NCI-H2196 (cell line): Measurements from ENCODE around the gene FBXL4.

ENCODE experiments used
- DNase-seq: peaks from one replicate; lab custom pipeline; 2025; ENCODE audit not compliant: unreplicated experiment; lab: John Stamatoyannopoulos, UW

The FBXL4 gene

DNA sequence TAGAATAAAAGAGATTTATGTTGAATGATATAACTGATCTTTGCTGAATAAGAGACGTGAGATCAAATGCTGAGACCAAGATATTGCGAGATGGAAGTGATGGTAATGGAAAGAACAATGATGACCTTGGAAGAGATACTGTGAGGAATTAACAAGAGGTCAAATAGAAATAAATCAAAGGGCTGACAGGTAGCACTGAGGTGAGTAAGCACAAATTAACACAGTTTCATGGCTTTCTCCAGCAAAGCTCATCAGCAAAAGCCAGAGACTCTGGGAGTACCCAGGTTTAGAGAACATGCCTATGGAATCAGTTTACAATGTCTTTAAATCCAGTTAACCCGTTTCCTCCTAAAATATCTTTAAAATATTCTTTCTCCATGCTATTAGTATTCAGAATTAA, 60.1 kb downstream of the FBXL4 start:
- no peak for DNase-seq

DNA sequence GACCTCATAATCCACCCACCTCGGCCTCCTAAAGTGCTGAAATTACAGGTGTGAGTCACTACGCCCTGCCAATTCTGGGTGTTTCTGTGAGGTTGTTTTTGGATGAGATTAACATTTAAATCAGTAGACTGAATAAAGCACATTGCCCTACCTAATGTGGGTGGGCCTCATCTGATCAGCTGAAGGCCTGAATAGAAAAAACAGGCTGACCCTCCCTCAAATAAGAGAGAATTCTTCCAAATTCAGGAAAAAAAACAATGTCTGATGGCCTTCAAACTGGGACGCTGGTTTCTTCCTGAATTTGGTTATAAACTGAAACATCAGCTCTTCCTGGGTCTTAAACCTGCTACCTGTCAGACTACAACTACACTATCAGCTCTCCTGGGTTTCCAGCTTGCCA, 62.4 kb downstream of the FBXL4 start:
- DNase-seq = no peak

- DNase-seq = no peak
Observed at GRCh38 chr6:98880486-98880885, 67.3 kb downstream of the FBXL4 start.

- DNase-seq = no peak
Observed at GRCh38 chr6:98877250-98877649, 70.5 kb downstream of the FBXL4 start.

DNA sequence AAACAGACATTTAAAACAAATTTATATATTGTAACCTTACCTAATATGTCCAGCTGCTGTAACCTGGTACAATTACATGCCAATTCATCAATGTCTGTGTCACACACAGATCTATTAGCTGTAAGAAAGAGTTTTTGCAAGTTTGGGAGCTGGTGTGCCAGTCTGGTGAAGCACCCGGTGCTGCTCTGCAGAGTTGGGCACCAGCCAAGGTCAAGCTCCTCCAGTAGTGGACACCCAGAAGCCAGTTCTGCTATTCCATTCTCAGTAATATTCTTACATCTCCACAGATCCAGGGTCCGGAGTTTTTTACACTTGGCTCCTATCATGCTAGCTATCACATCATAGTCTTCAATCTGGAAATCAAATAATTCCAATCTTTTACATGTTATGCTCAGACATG, 72.4 kb downstream of the FBXL4 start:
- DNase-seq = no peak

- DNase-seq = no peak
Observed at GRCh38 chr6:98871821-98872220, 75.9 kb downstream of the FBXL4 start.

DNA sequence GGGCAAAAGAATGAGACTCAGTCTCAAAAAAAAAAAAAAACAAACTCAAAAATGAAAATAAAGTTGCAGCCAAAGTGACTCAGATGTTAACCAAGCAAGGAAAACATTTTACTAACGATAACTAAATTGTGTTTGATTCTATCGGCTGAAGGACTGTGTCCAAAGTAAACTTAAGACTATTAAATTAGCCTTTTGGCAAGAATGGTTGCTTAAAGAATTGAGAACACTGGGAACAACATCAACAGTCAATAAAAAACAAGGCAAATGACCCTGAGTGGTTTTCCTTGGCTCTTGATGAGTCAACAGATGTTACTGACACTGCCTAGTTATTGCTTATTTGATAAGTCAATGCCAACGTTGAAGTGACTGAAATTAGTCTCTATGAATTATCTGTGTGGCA, 76.7 kb downstream of the FBXL4 start:
- no peak for DNase-seq

DNA sequence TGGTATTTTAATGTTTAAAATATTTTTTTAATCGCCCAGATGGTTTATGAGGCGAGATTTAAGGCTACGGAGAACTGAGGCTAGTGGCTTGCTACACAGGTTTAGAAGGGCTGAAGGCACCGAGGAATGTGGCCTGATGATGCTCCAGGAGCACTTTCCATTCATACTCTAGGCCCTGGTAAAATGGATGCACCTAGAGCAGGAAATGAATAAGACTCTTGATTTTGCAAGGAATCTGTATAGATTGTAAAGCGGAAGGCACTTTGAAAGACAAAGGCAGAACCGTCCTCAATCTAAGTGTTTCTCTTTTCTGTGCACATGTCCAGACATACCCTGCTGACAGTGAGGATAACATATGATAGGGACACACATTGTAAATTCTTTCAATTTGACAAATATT, 83.2 kb downstream of the FBXL4 start:
- no peak for DNase-seq

GRCh38 chr6:98848539-98849242, 99.1 kb downstream of the FBXL4 start:
- DNase-seq = no peak

DNA sequence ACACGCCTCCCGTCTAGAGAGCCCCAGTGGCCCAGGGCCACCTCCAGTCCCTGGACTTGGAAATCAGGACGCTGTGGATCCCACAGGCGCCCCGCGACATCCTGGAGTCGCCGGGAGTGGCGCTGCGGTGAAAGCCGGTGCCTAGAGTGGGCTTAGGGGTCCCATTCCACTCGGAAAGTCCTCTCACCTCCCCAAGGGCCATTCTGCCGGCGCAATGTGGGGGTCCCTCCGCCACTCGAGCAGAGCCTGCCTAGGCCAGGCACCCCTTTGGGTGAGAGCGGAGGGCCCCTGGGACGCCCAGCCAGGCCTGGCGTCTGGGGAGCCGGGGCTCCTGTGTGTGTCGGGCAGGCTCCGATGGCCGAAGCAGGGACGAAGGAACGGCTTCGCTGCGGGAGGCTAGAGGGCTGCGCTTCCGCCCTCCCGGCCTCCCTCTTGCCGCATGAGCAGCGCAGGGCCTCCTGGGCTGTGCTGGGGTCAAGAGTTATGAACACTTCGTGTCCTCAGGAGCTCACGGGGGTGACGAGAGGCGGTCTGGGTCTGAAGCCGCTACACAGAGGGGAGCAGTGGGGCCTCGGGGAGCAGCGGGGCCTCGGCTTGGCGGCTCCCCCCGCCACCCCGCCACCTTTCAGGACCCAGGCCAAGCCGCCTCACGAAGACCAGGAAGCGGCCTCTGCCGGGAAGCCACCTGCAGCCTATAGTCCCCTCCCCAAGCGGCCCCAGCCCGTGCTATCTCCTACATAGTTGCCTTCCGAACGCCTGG, 99.8 kb downstream of the FBXL4 start:
- DNase-seq = no peak

GRCh38 chr6:98847416-98847778, 100.3 kb downstream of the FBXL4 start:
- no peak for DNase-seq

DNA sequence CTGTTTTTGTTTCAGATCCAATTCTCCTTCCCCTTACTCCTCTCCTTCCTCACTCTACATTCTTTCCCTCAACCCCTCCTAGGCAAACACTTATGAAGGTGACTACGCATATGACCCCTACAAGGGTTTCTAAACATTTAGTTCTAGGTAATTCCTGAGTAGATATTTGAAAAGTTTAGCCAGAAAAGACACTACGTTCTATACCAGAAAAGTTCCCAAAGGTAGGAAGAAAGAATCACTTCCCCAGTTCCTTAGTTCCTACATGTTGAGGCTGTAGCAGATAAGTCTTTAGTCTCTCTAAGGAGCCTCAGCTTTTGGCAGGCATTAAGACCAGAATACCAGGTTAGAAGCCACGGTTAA, 101.7 kb downstream of the FBXL4 start:
- no peak for DNase-seq

DNA sequence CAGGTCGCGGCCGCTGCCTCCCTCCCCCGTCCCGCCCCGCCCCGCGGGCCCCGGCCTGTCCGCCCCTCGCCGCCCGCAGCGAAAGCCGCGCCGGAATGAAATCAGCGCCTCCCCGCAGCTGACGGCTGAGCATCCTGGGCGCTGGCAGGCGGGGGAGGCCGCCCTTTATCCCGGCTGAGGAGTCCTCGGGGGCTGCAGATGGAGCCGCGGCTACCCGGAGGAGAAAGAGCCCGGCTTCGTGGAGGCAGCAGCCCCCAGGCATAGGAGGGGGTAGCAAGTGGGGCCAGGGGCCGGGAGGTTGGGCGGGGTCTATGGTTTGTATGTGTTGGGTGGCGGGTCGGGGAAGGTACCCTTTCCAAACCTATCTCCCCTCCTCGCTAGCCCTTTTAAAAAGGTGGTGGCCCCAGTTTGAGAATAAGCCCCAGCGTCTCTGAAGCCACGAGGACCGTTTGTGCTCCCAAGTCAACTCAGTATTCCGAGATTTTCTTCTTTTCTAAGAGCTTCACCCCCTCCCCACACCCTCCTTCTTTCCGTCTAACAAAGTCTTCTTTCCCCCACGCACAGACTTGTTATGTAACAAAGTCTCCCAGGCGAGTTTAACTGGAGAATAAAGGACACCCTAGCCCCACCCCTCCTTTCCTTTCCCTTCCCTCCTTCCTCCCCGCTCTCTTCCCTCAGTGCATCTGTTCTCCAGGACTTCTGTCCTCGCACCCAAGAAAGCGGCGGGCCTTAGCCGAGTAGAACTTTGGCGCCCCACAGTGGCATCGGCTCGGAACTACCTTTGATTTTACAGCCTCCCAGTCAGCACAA, 102.3 kb downstream of the FBXL4 start:
- DNase-seq = peak; percentile 80

GRCh38 chr6:98844244-98845210, 103.2 kb downstream of the FBXL4 start:
- DNase-seq = no peak

- no peak for DNase-seq
Observed at GRCh38 chr6:98843271-98844243, 104.2 kb downstream of the FBXL4 start.

GRCh38 chr6:98842342-98843180, 105.2 kb downstream of the FBXL4 start:
- no peak for DNase-seq

DNA sequence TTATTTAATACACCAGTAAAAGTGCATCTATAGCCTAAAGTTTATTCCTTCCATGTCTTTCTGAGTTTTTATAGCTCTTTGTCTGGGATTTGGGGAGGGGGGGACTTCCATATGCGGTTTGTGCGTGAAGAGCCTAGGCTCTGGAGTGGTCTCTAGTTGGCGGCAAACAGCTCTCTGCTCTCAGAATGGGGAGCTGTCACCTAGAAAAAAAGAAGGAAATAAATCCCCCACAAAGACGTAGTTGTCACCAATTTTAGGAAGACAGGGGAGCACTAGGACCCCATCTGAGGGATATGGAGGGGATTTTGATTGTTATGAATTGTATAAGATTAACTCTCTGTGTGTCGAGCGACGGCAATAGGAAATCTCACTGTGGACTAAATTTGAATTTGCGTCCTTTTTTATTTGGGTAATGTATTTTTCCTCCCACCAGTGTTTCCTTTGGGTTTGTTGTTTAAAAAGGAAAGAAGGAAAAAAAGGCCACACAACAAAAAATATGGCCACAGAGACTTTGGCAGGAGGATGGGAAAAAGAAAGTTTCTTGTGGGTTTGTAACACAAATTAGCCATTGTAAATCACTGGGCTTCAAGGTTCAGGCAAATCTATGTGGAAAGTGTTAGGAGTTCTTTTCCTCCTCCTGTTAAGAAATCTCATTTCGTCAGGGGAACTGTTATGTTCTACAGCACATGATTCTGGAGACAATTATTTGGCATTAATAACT, 106.0 kb downstream of the FBXL4 start:
- DNase-seq = no peak

- no peak for DNase-seq
Observed at GRCh38 chr6:98840996-98841513, 106.7 kb downstream of the FBXL4 start.
